Measurements from ENCODE around the gene HSPA5. TPM values are rescaled to one million over a fixed set of nuclear protein-coding genes. Genes with fewer than 3 reads are reported as not detected.
"Not testable (repeated sequence)": the region's sequence is repeated elsewhere in the genome, so short reads cannot be mapped to it uniquely, and the experiment has no call there.

The HSPA5 gene
- total RNA-seq, 1 experiment from 2014 or later: 117 TPM

GRCh38 chr9:125258160-125258785, 17.1 kb upstream of the HSPA5 start:
- Histone ChIP-seq H3K9me3 (no peaks in the 10 kb centered on the region), H3K4me3 (no peak overlapping the region), H3K36me3 (peaks cover 6% of the 10 kb centered on the region; the same call in 1 of the 2 replicates), H3K27me3 (no peaks in the 10 kb centered on the region)
- no peak for DNase-seq

- Histone ChIP-seq H3K36me3 (no peaks in the 10 kb centered on the region), H3K27me3 (no peaks in the 10 kb centered on the region), H3K9me3 (no peaks in the 10 kb centered on the region), H3K4me3 (no peak overlapping the region)
- DNase-seq: no peak
Measured at GRCh38 chr9:125255781-125256391, 14.7 kb upstream of the HSPA5 start.

DNA sequence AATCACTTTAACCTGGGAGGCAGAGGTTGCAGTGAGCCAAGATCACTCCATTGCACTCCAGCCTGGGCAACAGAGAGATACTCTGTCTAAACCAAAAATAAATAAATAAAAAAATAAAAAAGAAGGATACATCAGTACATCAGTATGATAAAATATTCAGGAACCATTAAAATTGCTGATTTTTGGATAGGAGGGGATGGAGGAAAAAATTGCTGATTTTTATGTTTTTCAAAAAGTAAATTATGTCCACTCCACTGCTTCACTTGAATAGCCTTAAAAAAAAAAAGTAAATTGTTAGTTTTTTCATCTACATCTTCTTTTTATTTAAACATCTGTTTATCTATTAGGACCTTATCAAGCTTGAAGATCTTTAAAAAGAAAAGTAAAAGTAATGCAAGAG, 13.1 kb upstream of the HSPA5 start:
- DNase-seq: no peak

GRCh38 chr9:125246261-125246667, 5.1 kb upstream of the HSPA5 start:
- Histone ChIP-seq H3K4me3 (no peak overlapping the region), H3K9me3 (no peaks in the 10 kb centered on the region), H3K36me3 (no peaks in the 10 kb centered on the region), H3K27me3 (no peaks in the 10 kb centered on the region)
- DNase-seq: no peak

More for the DNA sequence above, 13.1 kb upstream of the HSPA5 start:
- H3K4me3 ChIP-seq: no peak overlapping the region
- H3K9me3 ChIP-seq: no peaks in the 10 kb centered on the region
- no peaks in the 10 kb centered on the region for H3K36me3 ChIP-seq
- no peaks in the 10 kb centered on the region for H3K27me3 ChIP-seq

- Histone ChIP-seq H3K4me3 (no peak overlapping the region), H3K36me3 (peaks cover 22% of the 10 kb centered on the region), H3K9me3 (no peaks in the 10 kb centered on the region), H3K27me3 (no peaks in the 10 kb centered on the region)
- no peak for DNase-seq
Measured at GRCh38 chr9:125243792-125244260, 2.7 kb upstream of the HSPA5 start.

- peak; percentile 41 for DNase-seq
Measured at GRCh38 chr9:125241863-125242739, 958 bp upstream of the HSPA5 start.

GRCh38 chr9:125240649-125240999, 519 bp downstream of the HSPA5 start:
- DNase-seq: peak; percentile 38
- no peaks in the 10 kb centered on the region for H3K9me3 ChIP-seq
- no peaks in the 10 kb centered on the region for H3K27me3 ChIP-seq
- peak overlapping the region; percentile 86 for H3K4me3 ChIP-seq
- peaks cover 54% of the 10 kb centered on the region for H3K36me3 ChIP-seq

More at GRCh38 chr9:125241863-125242739, 958 bp upstream of the HSPA5 start:
- peaks cover 39% of the 10 kb centered on the region for H3K36me3 ChIP-seq
- peak overlapping the region; percentile 86 for H3K4me3 ChIP-seq
- H3K9me3 ChIP-seq: no peaks in the 10 kb centered on the region
- no peaks in the 10 kb centered on the region for H3K27me3 ChIP-seq

DNA sequence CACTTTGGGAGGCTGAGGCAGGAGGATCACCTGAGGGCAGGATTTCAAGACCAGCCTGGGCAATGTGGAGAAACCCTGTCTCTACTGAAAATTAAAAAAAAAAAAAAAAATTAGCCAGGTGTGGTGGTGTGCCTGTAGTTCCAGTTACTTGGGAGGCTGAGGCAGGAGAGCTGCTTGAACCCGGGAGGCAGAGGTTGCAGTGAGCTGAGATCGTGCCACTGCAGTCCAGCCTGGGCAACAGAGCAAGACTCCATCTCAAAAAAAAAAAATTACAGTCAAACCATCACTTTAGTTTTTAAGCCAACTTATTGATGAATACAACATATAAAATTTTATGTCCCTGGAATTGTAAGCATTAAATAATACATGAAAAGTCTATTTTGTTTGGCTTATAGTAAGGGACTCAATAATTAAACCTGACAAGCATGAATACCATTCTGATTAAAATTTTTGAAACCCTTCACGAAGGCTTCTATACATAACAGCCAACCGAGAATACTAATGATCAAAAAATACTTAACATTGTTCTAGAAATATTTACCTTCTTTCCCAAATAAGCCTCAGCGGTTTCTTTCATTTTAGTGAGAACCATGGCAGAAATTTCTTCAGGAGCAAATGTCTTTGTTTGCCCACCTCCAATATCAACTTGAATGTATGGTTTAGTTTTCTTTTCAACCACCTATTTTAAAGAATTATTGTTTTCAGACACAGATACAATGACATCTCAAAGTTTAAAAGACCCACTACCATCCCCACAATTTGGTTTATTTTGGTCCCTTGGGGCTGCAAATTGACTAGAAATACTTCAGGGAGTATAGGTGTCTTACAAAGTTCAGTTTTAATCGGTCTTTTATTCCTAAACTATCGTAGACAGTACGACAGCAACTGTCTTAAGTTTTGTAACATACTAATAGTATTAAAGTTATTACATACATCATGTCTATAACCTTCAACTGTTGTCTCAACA, 1.2 kb downstream of the HSPA5 start:
- no peaks in the 10 kb centered on the region for H3K27me3 ChIP-seq
- peak overlapping the region; percentile 86 for H3K4me3 ChIP-seq
- DNase-seq: no peak
- H3K36me3 ChIP-seq: peaks cover 61% of the 10 kb centered on the region
- H3K9me3 ChIP-seq: no peaks in the 10 kb centered on the region

- no peaks in the 10 kb centered on the region for H3K9me3 ChIP-seq
- no peak for DNase-seq
- H3K36me3 ChIP-seq: peaks cover 67% of the 10 kb centered on the region
- peak overlapping the region; percentile 86 for H3K4me3 ChIP-seq
- no peaks in the 10 kb centered on the region for H3K27me3 ChIP-seq
Measured at GRCh38 chr9:125238915-125239446, 2.2 kb downstream of the HSPA5 start.

GRCh38 chr9:125238127-125238914, 2.8 kb downstream of the HSPA5 start:
- Histone ChIP-seq H3K4me3 (peak overlapping the region; percentile 86), H3K9me3 (no peaks in the 10 kb centered on the region), H3K36me3 (peaks cover 72% of the 10 kb centered on the region), H3K27me3 (no peaks in the 10 kb centered on the region)
- DNase-seq: no peak

- not testable (repeated sequence) for DNase-seq, H3K9me3 ChIP-seq, H3K27me3 ChIP-seq
- peak overlapping the region; percentile 8; the same call in 1 of the 2 replicates for H3K4me3 ChIP-seq
- H3K36me3 ChIP-seq: peaks cover 80% of the 10 kb centered on the region
Measured at GRCh38 chr9:125236520-125237159, 4.5 kb downstream of the HSPA5 start.

- Histone ChIP-seq H3K36me3 (peaks cover 79% of the 10 kb centered on the region), H3K27me3 (no peaks in the 10 kb centered on the region), H3K9me3 (no peaks in the 10 kb centered on the region), H3K4me3 (no peak overlapping the region; the same call in 1 of the 2 replicates)
- DNase-seq: no peak
Measured at GRCh38 chr9:125235804-125236519, 5.2 kb downstream of the HSPA5 start.

GRCh38 chr9:125234099-125234498, 7.0 kb downstream of the HSPA5 start:
- not testable (repeated sequence) for H3K4me3 ChIP-seq, H3K27me3 ChIP-seq, DNase-seq, H3K9me3 ChIP-seq
- H3K36me3 ChIP-seq: peaks cover 66% of the 10 kb centered on the region

DNA sequence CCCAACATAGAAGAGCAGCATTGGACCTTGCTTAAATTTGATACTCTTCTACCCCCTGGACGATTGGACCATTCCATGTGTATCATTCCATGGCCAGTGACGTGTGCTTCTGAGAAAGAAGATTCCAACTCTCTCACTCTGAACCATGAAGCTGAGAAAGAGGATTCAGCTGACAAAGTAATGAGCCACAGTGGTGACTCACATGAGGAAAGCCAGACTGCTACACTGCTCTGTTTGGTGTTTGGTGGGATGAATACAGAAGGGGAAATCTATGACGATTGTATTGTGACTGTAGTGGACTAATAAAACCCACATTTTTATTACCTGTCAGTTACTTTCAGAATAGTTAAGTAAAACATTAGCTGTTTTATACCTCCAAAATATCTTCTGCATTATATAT, 7.5 kb downstream of the HSPA5 start:
- H3K27me3 ChIP-seq: no peaks in the 10 kb centered on the region
- H3K9me3 ChIP-seq: no peaks in the 10 kb centered on the region
- peaks cover 62% of the 10 kb centered on the region for H3K36me3 ChIP-seq
- DNase-seq: peak; percentile 75
- H3K4me3 ChIP-seq: no peak overlapping the region

Data from MG63 (cell line).